ENCODE data around the gene ENTHD1. TPM values are rescaled to one million over a fixed set of nuclear protein-coding genes. Genes with fewer than 3 reads are reported as not detected.
A peak's percentile ranks its signal among the peaks of the same experiment; 100 is the strongest.

Gene ENTHD1
- total RNA-seq, 1 donor, result not detected

DNA sequence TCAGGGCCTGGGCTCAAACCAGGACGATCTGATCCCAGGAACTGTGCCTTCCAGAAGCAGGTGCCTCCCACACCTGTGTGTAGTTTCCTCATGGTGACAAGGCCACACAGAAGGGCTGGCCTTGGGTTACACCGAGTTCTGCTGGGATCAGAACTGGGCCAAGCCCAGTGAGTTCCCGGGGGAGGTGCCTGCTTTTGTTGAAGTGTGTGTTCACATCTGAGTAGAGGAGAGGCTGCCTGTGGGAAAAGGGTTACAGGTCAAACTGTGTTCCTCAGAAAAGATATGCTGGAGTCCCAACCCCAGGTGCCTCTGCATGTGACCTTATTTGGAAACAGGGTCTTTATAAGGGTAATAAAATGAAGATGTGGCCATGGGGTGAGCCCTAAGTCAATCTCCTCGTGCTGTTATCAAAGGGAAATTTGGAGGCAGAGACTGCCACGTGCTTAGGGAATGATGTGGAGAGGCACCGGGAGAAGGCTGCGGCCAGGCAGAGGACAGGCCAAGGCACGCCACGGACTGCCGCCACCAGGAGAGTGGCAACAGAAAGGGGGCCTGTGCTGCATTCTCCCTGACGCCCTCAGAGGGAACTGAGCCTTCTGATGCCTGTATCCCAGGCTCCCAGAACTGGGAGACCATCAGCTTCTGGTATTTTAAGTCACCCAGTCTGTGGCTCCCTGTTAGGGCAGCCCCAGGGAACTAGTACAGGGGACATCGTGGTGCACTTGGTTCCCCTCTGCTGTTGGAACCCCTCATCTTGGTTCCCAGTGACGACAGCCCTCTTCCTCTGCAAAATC lies 164.2 kb downstream of the ENTHD1 start:
- Histone ChIP-seq H2AFZ (ENCODE audit: low read length) (no peak overlapping the region), H3K27me3 (ENCODE audit: insufficient read depth, low read length) (peaks cover 18% of the 10 kb centered on the region), H3K9me3 (ENCODE audit: low read depth, low read length) (no peaks in the 10 kb centered on the region), H3K4me1 (ENCODE audit: insufficient read depth, low read length) (no peaks in the 10 kb centered on the region), H3K79me2 (ENCODE audit: insufficient read depth, low read length) (no peaks in the 10 kb centered on the region), H3K4me2 (ENCODE audit: insufficient read depth, low read length) (no peak overlapping the region), H3K27ac (ENCODE audit: low read depth, low read length) (no peak overlapping the region), H4K20me1 (ENCODE audit: insufficient read depth, low read length) (no peaks in the 10 kb centered on the region), H3K36me3 (ENCODE audit: insufficient read depth, low read length) (no peaks in the 10 kb centered on the region), H3K4me3 (ENCODE audit: insufficient read depth, low read length) (no peak overlapping the region)
- DNase-seq (ENCODE audit: insufficient read length, low spot score, missing footprints), result peak; percentile 87
- no peak for TF ChIP-seq CTCF (IDR thresholded peaks at IDR 0.05; ENCODE audit: extremely low read depth, low read depth, low read length)

DNA sequence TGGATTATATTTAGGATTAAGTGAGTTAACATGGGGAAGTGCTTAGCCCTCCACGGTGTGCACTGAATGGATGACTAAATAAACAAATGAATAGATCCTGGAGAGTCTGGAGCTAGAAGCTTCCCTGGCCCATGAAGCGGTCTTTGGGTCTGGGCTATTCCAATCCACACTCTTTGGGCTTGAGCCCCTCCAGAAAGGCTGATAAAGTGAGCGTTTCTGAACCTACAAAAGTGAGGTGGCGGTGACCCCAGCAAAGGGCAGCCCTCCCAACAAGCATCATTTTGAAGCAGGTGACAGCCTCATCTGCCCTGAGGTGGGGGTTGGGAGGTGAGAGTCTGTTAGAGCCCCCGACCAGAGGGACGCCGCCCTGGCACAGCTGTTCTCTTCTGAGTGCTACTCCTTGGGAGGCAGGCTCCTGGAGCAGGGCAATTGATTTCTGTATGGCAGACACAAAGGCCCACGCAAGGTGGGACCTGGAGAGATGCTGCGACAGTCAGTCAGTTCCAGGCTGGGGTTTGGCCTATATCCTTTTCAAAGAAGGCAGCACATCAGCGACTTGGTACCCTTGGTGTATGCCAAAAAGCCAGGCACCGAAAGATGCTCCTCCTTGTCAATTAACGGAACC lies 165.2 kb downstream of the ENTHD1 start:
- no peaks in the 10 kb centered on the region for H4K20me1 ChIP-seq (ENCODE audit: insufficient read depth, low read length)
- no peaks in the 10 kb centered on the region for H3K4me1 ChIP-seq (ENCODE audit: insufficient read depth, low read length)
- no peak overlapping the region for H2AFZ ChIP-seq (ENCODE audit: low read length)
- H3K79me2 ChIP-seq (ENCODE audit: insufficient read depth, low read length), result no peaks in the 10 kb centered on the region
- peaks cover 18% of the 10 kb centered on the region for H3K27me3 ChIP-seq (ENCODE audit: insufficient read depth, low read length)
- H3K27ac ChIP-seq (ENCODE audit: low read depth, low read length), result no peak overlapping the region
- no peak overlapping the region for H3K4me2 ChIP-seq (ENCODE audit: insufficient read depth, low read length)
- TF ChIP-seq CTCF (IDR thresholded peaks at IDR 0.05; ENCODE audit: extremely low read depth, low read depth, low read length), result no peak
- no peaks in the 10 kb centered on the region for H3K36me3 ChIP-seq (ENCODE audit: insufficient read depth, low read length)
- peak; percentile 34 for DNase-seq (ENCODE audit: insufficient read length, low spot score, missing footprints)
- H3K4me3 ChIP-seq (ENCODE audit: insufficient read depth, low read length), result no peak overlapping the region
- no peaks in the 10 kb centered on the region for H3K9me3 ChIP-seq (ENCODE audit: low read depth, low read length)

DNA sequence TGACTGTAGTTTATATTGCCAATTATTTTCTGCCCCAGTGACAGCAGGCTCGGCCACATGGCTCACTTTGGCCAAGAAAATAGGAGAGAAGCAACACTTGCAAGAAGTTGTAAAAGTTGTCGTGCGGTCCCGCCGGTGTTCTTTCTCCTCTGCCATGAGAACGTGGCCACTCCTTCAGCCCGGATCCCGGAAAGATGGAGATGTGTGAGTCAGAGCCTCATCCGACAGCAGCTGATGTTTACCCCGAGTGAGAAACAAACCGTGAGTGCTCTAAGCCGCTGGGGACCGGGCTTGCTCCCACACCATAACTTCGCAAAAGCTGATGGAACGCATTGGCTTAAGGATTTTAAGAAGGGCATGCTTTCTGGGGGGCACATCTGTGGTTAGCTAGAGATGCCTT lies 166.0 kb downstream of the ENTHD1 start:
- H3K4me2 ChIP-seq (ENCODE audit: insufficient read depth, low read length), result no peak overlapping the region
- H4K20me1 ChIP-seq (ENCODE audit: insufficient read depth, low read length), result no peaks in the 10 kb centered on the region
- H3K4me1 ChIP-seq (ENCODE audit: insufficient read depth, low read length), result no peaks in the 10 kb centered on the region
- TF ChIP-seq CTCF (IDR thresholded peaks at IDR 0.05; ENCODE audit: extremely low read depth, low read depth, low read length), result no peak
- no peaks in the 10 kb centered on the region for H3K79me2 ChIP-seq (ENCODE audit: insufficient read depth, low read length)
- H3K36me3 ChIP-seq (ENCODE audit: insufficient read depth, low read length), result no peaks in the 10 kb centered on the region
- no peak overlapping the region for H2AFZ ChIP-seq (ENCODE audit: low read length)
- peaks cover 11% of the 10 kb centered on the region for H3K27me3 ChIP-seq (ENCODE audit: insufficient read depth, low read length)
- no peaks in the 10 kb centered on the region for H3K9me3 ChIP-seq (ENCODE audit: low read depth, low read length)
- peak; percentile 75 for DNase-seq (ENCODE audit: insufficient read length, low spot score, missing footprints)
- H3K27ac ChIP-seq (ENCODE audit: low read depth, low read length), result no peak overlapping the region
- no peak overlapping the region for H3K4me3 ChIP-seq (ENCODE audit: insufficient read depth, low read length)

- Histone ChIP-seq H3K36me3 (ENCODE audit: insufficient read depth, low read length) (no peaks in the 10 kb centered on the region), H3K27me3 (ENCODE audit: insufficient read depth, low read length) (peaks cover 6% of the 10 kb centered on the region), H3K27ac (ENCODE audit: low read depth, low read length) (no peak overlapping the region), H3K9me3 (ENCODE audit: low read depth, low read length) (no peaks in the 10 kb centered on the region), H2AFZ (ENCODE audit: low read length) (no peak overlapping the region), H3K4me3 (ENCODE audit: insufficient read depth, low read length) (no peak overlapping the region), H3K79me2 (ENCODE audit: insufficient read depth, low read length) (no peaks in the 10 kb centered on the region), H4K20me1 (ENCODE audit: insufficient read depth, low read length) (no peaks in the 10 kb centered on the region), H3K4me2 (ENCODE audit: insufficient read depth, low read length) (no peak overlapping the region), H3K4me1 (ENCODE audit: insufficient read depth, low read length) (no peaks in the 10 kb centered on the region)
- peak; percentile 76 for DNase-seq (ENCODE audit: insufficient read length, low spot score, missing footprints)
- no peak for TF ChIP-seq CTCF (IDR thresholded peaks at IDR 0.05; ENCODE audit: extremely low read depth, low read depth, low read length)
Observed at GRCh38 chr22:39725351-39726035, 168.1 kb downstream of the ENTHD1 start.
